GM12878 (cell line): Measurements from ENCODE around the gene CFAP54. TPM values are rescaled to one million over a fixed set of nuclear protein-coding genes. Genes with fewer than 3 reads are reported as not detected.

Experiments used
- BCL3 ChIP-seq: IDR thresholded peaks from 2 replicates; pipeline ENCODE4 v1.6.1; 2011; ENCODE audit warnings: borderline replicate concordance, low read depth, mild to moderate bottlenecking, moderate library complexity, low read length; ENCODE audit not compliant: insufficient read depth, poor library complexity, severe bottlenecking
- CREM ChIP-seq: IDR thresholded peaks from 2 replicates; pipeline ENCODE4 v1.6.1; 2014; ENCODE audit warnings: antibody characterized with exemption, low read depth
- JUNB ChIP-seq: IDR thresholded peaks from 2 replicates; pipeline ENCODE4 v1.6.1; 2016; ENCODE audit warnings: antibody characterized with exemption, mild to moderate bottlenecking
- NFYA ChIP-seq: IDR thresholded peaks from 2 replicates; pipeline ENCODE4 v1.6.1; 2011; ENCODE audit warnings: low read depth, mild to moderate bottlenecking, low read length, improper control_type of control experiment, borderline replicate concordance
- POU2F2 ChIP-seq: IDR thresholded peaks from 3 replicates; pipeline ENCODE4 v1.6.1; 2011; ENCODE audit warnings: low read depth, mild to moderate bottlenecking, low read length, borderline replicate concordance
- SKIL ChIP-seq: fragments of 450-650 bp; IDR thresholded peaks from 2 replicates; pipeline ENCODE4 v1.6.1; 2017; ENCODE audit warnings: mild to moderate bottlenecking, low read depth, inconsistent platforms; ENCODE audit not compliant: poor library complexity, severe bottlenecking
- ZBTB4 ChIP-seq: fragments of 450-650 bp; formaldehyde crosslinking; IDR thresholded peaks from 2 replicates; pipeline ENCODE4 v1.4.0; 2022; ENCODE audit warnings: mild to moderate bottlenecking, moderate library complexity
- polyA plus RNA-seq, 11 experiments: library from polyadenylated mRNA; depleted of rRNA in 4 of 11; unstranded in 6 of 11; stranded (reverse) in 5 of 11; fragments of >200 nt; fragmentation: Nextera tagmentation in 4 of 11; fragmentation: Illumina TruSeq in 1 of 11; extraction: Ambion mirVana in 4 of 11; extraction: Trizol in 1 of 11; gene quantifications; 1 replicate in 1 of 11; 2 replicates in 10 of 11; pipeline versions ENCODE4 v1.2.1 to v1.2.3, GENCODE V29; 2011 to 2016; ENCODE audit warnings: inconsistent platforms in 2 of 11, missing spikeins in 2 of 11, low read depth in 1 of 11
- total RNA-seq, 4 experiments: library from RNA; depleted of rRNA in 3 of 4; stranded (reverse); fragments of >200 nt in 3 of 4; fragmentation: Illumina TruSeq in 1 of 4; extraction: Trizol in 1 of 4; gene quantifications; 2 replicates each; pipeline versions ENCODE4 v1.2.1 to v1.2.3, GENCODE V29; 2013 to 2021
- TF ChIP-seq, protein P1 (sequence below): IDR thresholded peaks from 2 replicates; pipeline ENCODE4 v1.6.1; 2012; ENCODE audit warnings: improper control_type of control experiment, low read depth, low read length; ENCODE audit not compliant: insufficient replicate concordance
- TF ChIP-seq, protein P2 (sequence below): IDR thresholded peaks from 2 replicates; pipeline ENCODE4 v1.6.1; 2011; ENCODE audit warnings: borderline replicate concordance, low read depth, mild to moderate bottlenecking, moderate library complexity, mixed read lengths, low read length; ENCODE audit not compliant: insufficient read depth; ENCODE audit errors: extremely low read length

CFAP54 gene
- total and polyA plus RNA-seq, 10 of the 15 experiments (the other 5 are each of a cell fraction or from before 2014, with no cell fraction given), result 0.19 to 1.5 (median 0.56) TPM

DNA sequence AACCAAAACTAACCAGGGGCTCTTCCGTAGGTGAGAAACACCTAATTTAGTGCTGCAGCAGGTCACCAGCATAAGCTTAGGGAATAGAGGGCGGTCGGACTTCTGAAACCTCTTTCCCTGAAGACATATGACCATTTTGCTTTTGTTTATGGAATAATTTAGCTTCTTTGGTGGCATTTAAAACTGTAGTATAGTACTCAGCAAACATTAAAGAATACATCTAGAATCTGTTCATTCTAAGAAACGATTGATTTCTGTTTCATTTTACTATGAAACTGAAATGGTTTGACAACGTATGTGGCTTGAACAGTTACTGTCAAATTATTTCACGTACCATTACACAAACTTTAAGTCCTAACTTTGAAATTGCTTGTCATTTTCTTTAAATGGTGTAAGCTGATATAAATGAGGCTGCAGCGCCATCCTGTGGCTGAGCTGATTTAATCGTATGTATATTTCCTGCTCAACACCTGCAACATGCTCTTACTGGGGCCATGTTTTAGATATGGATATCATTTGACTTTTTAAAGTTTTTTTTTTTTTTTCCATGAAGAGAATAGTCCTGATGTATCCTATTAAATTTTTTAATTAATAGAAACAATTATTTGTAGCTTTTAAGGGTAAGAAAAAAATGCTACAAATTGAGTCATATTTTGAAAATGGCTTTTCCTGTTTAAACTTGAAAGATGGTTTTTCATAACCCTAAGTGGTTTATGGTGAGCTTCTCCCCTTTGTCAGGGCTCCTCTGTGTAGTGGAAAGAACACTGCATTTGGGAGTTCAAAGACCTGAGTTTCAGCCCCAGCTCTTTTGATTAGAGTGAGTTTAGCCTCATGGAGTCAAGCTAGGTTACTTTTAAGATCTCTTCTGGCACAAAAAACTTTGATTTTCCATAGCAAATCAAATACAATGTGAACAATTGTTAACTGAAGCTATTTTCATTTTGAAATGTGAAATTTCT, 27.4 kb downstream of the CFAP54 start (continued):
- TF ChIP-seq POU2F2 (peak; percentile 71; the same call in 1 of the 3 replicates), ZBTB4 (CRISPR knock-in tag) (no peak), CREM (no peak), NFYA (no peak), BCL3 (no peak), JUNB (peak; percentile 45), SKIL (peak; percentile 43)
- TF ChIP-seq, protein P1, sequence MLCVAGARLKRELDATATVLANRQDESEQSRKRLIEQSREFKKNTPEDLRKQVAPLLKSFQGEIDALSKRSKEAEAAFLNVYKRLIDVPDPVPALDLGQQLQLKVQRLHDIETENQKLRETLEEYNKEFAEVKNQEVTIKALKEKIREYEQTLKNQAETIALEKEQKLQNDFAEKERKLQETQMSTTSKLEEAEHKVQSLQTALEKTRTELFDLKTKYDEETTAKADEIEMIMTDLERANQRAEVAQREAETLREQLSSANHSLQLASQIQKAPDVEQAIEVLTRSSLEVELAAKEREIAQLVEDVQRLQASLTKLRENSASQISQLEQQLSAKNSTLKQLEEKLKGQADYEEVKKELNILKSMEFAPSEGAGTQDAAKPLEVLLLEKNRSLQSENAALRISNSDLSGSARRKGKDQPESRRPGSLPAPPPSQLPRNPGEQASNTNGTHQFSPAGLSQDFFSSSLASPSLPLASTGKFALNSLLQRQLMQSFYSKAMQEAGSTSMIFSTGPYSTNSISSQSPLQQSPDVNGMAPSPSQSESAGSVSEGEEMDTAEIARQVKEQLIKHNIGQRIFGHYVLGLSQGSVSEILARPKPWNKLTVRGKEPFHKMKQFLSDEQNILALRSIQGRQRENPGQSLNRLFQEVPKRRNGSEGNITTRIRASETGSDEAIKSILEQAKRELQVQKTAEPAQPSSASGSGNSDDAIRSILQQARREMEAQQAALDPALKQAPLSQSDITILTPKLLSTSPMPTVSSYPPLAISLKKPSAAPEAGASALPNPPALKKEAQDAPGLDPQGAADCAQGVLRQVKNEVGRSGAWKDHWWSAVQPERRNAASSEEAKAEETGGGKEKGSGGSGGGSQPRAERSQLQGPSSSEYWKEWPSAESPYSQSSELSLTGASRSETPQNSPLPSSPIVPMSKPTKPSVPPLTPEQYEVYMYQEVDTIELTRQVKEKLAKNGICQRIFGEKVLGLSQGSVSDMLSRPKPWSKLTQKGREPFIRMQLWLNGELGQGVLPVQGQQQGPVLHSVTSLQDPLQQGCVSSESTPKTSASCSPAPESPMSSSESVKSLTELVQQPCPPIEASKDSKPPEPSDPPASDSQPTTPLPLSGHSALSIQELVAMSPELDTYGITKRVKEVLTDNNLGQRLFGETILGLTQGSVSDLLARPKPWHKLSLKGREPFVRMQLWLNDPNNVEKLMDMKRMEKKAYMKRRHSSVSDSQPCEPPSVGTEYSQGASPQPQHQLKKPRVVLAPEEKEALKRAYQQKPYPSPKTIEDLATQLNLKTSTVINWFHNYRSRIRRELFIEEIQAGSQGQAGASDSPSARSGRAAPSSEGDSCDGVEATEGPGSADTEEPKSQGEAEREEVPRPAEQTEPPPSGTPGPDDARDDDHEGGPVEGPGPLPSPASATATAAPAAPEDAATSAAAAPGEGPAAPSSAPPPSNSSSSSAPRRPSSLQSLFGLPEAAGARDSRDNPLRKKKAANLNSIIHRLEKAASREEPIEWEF, result no peak
- TF ChIP-seq, protein P2, sequence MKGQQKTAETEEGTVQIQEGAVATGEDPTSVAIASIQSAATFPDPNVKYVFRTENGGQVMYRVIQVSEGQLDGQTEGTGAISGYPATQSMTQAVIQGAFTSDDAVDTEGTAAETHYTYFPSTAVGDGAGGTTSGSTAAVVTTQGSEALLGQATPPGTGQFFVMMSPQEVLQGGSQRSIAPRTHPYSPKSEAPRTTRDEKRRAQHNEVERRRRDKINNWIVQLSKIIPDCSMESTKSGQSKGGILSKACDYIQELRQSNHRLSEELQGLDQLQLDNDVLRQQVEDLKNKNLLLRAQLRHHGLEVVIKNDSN, result no peak
